ENCODE results near the gene AZI2.

The AZI2 gene

DNA sequence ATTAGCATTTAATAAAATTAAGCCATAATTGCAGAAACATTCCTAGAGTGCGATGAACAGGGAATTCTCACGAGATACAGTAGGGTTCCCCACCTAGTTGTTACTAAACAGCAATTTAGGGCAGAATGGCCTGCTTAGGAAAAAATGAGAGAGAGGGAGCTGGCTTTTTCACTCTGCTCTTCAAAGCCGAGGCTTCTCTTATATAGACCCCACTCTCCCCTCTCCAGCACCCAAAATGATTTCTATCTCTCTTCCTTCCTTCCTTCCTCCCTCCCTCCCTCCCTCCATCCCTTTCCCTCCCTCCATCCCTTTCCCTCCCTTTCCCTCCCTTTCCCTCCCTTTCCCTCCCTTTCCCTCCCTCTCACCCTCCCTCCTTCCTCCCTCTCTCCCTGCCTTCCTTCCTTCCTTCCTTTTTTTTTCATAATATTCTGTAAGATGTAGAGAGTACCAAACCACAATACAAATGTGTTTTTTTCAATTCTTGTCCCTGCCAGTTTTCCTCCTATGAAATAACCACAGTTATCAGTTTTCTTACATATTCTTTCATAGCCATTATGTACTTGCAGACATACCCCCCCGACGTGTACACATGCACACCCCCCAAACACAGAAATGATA, 48.2 kb downstream of the AZI2 start:
- DNase-seq (ENCODE audit: extremely low read depth, insufficient read length), result no peak
- H3K4me3 ChIP-seq (replicated peaks; ENCODE audit: low read depth, low read length), result no peak overlapping the region
- H3K27me3 ChIP-seq (replicated peaks; ENCODE audit: control insufficient read depth, insufficient read depth, low read length), result no peaks in the 10 kb centered on the region
- no peak for TF ChIP-seq CTCF (IDR thresholded peaks at IDR 0.05; ENCODE audit: insufficient read depth, low read length, poor library complexity, severe bottlenecking)
- H3K36me3 ChIP-seq (ENCODE audit: control insufficient read depth, insufficient read depth, low read length), result no peaks in the 10 kb centered on the region

GRCh38 chr3:28299705-28300104, 48.9 kb downstream of the AZI2 start:
- no peak overlapping the region for H3K4me3 ChIP-seq (replicated peaks; ENCODE audit: low read depth, low read length)
- no peak for DNase-seq (ENCODE audit: extremely low read depth, insufficient read length)
- H3K36me3 ChIP-seq (ENCODE audit: control insufficient read depth, insufficient read depth, low read length), result no peaks in the 10 kb centered on the region
- H3K27me3 ChIP-seq (replicated peaks; ENCODE audit: control insufficient read depth, insufficient read depth, low read length), result no peaks in the 10 kb centered on the region
- TF ChIP-seq CTCF (IDR thresholded peaks at IDR 0.05; ENCODE audit: insufficient read depth, low read length, poor library complexity, severe bottlenecking), result no peak

- no peak for TF ChIP-seq CTCF (IDR thresholded peaks at IDR 0.05; ENCODE audit: insufficient read depth, low read length, poor library complexity, severe bottlenecking)
- H3K27me3 ChIP-seq (replicated peaks; ENCODE audit: control insufficient read depth, insufficient read depth, low read length), result no peaks in the 10 kb centered on the region
- H3K36me3 ChIP-seq (ENCODE audit: control insufficient read depth, insufficient read depth, low read length), result peaks cover 2% of the 10 kb centered on the region
- no peak overlapping the region for H3K4me3 ChIP-seq (replicated peaks; ENCODE audit: low read depth, low read length)
- DNase-seq (ENCODE audit: extremely low read depth, insufficient read length), result no peak
Measured at GRCh38 chr3:28295898-28296490, 52.6 kb downstream of the AZI2 start.

DNA sequence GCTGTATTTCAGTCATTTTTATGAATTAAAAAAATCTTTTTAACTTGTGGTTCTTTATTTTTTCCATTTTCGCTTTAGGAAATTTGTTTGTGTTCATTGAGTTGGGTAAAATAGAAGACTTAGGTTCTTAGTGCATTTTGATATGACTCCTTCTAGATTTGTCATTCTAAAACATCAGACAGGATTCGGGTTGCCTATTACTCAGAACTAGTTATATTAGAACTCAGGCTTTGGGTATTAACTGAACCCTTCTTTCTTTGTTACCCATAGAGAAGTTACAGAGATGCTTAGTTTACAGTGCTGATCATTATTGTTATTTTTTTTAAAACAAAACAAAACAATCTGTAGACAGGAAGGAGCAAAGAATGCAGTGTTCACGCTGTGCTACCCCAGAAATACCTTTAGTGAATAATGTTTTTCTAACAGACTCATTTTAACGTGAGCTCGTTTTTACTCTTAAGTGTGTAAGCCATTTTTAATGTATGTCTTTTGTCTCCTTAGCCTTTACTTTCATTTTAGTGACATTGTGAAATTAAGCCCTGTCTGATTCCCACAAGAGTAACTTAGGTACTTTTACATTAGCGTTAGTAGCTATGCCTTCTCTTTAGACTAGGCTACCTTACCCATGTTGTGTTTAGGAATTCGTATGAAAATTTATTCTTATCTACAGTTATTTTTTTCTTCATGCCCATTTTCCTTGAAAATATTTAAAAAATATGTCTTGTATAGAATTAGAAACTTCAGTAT, 53.8 kb downstream of the AZI2 start:
- no peak for DNase-seq (ENCODE audit: extremely low read depth, insufficient read length)
- no peak for TF ChIP-seq CTCF (IDR thresholded peaks at IDR 0.05; ENCODE audit: insufficient read depth, low read length, poor library complexity, severe bottlenecking)
- no peak overlapping the region for H3K4me3 ChIP-seq (replicated peaks; ENCODE audit: low read depth, low read length)
- peaks cover 4% of the 10 kb centered on the region for H3K36me3 ChIP-seq (ENCODE audit: control insufficient read depth, insufficient read depth, low read length)
- no peaks in the 10 kb centered on the region for H3K27me3 ChIP-seq (replicated peaks; ENCODE audit: control insufficient read depth, insufficient read depth, low read length)

- Histone ChIP-seq H3K4me3 (replicated peaks; ENCODE audit: low read depth, low read length) (no peak overlapping the region), H3K36me3 (ENCODE audit: control insufficient read depth, insufficient read depth, low read length) (peaks cover 4% of the 10 kb centered on the region), H3K27me3 (replicated peaks; ENCODE audit: control insufficient read depth, insufficient read depth, low read length) (no peaks in the 10 kb centered on the region)
- DNase-seq (ENCODE audit: extremely low read depth, insufficient read length), result no peak
- TF ChIP-seq CTCF (IDR thresholded peaks at IDR 0.05; ENCODE audit: insufficient read depth, low read length, poor library complexity, severe bottlenecking), result no peak
Measured at GRCh38 chr3:28292622-28293021, 56.0 kb downstream of the AZI2 start.

All from GM06990 (cell line).